Hepatocyte (in vitro differentiated cells): ENCODE data around the gene GALNT5. TPM values are rescaled to one million over a fixed set of nuclear protein-coding genes. Genes with fewer than 3 reads are reported as not detected.

ENCODE experiments used
- DNase-seq: peaks from one replicate; pipeline ENCODE4 v3.0.0-alpha.2; 2016; ENCODE audit warnings: low spot score
- H2AFZ ChIP-seq: fragments of 200-600 bp; sonication (generic); 2 replicates; pipeline ENCODE4 v1.6.0; 2016; ENCODE audit warnings: antibody characterized with exemption, mild to moderate bottlenecking
- H3K27ac ChIP-seq: fragments of 200-600 bp; sonication (generic); 2 replicates; pipeline ENCODE4 v1.5.1; 2016; ENCODE audit warnings: mild to moderate bottlenecking
- H3K27me3 ChIP-seq: fragments of 200-600 bp; sonication (generic); 2 replicates; pipeline ENCODE4 v1.6.1; 2016
- H3K36me3 ChIP-seq: fragments of 200-600 bp; sonication (generic); replicated peaks from 2 replicates; pipeline ENCODE4 v1.5.1; 2016; ENCODE audit warnings: low read depth; ENCODE audit not compliant: insufficient read depth
- H3K4me1 ChIP-seq: fragments of 200-600 bp; sonication (generic); 2 replicates; pipeline ENCODE4 v1.5.1; 2016; ENCODE audit warnings: mild to moderate bottlenecking, moderate library complexity; ENCODE audit not compliant: insufficient read depth
- H3K4me2 ChIP-seq: fragments of 200-600 bp; sonication (generic); 2 replicates; pipeline ENCODE4 v1.6.0; 2016
- H3K4me3 ChIP-seq: fragments of 200-600 bp; sonication (generic); 2 replicates; pipeline ENCODE4 v1.5.1; 2016; ENCODE audit warnings: mild to moderate bottlenecking
- H3K79me2 ChIP-seq: fragments of 200-600 bp; sonication (generic); 2 replicates; pipeline ENCODE4 v1.6.0; 2017; ENCODE audit warnings: mild to moderate bottlenecking
- H3K9me2 ChIP-seq: fragments of 200-600 bp; sonication (generic); replicated peaks from 2 replicates; pipeline ENCODE4 v1.6.0; 2017; ENCODE audit warnings: mild to moderate bottlenecking; ENCODE audit not compliant: insufficient read depth
- H3K9me3 ChIP-seq: fragments of 200-600 bp; sonication (generic); 2 replicates; pipeline ENCODE4 v1.5.1; 2016; ENCODE audit warnings: low read depth, mild to moderate bottlenecking
- H4K20me1 ChIP-seq: fragments of 200-600 bp; sonication (generic); 2 replicates; pipeline ENCODE4 v1.6.0; 2016; ENCODE audit warnings: mild to moderate bottlenecking; ENCODE audit not compliant: insufficient read depth, poor library complexity, severe bottlenecking
- CTCF ChIP-seq: fragments of 200-600 bp; sonication (generic); IDR thresholded peaks from 2 replicates; pipeline ENCODE4 v1.5.1; 2016; ENCODE audit warnings: antibody characterized with exemption, mild to moderate bottlenecking; ENCODE audit not compliant: poor library complexity
- EZH2 ChIP-seq: fragments of 200-600 bp; sonication (generic); IDR thresholded peaks from 2 replicates; pipeline ENCODE4 v1.6.1; 2016; ENCODE audit warnings: antibody characterized with exemption, mild to moderate bottlenecking, borderline replicate concordance
- EZH2phosphoT487 ChIP-seq: fragments of 200-600 bp; sonication (generic); IDR thresholded peaks from one replicate; pipeline ENCODE4 v1.6.1; 2018; ENCODE audit warnings: antibody characterized with exemption, mild to moderate bottlenecking, low read depth, moderate library complexity; ENCODE audit not compliant: unreplicated experiment, severe bottlenecking
- WGBS: methylation state at CpG from one replicate; pipeline ENCODE4 v1.1.6; 2016; ENCODE audit warnings: low lambda C conversion rate; ENCODE audit errors: missing lambda C conversion rate; 5-methylcytosine and 5-hydroxymethylcytosine counted together
- polyA plus RNA-seq: library from polyadenylated mRNA; unstranded; fragments of >200 nt; fragmentation: Nextera tagmentation; extraction: Ambion mirVana; gene quantifications from 2 replicates; pipeline ENCODE4 v1.2.1, GENCODE V29; 2016
- total RNA-seq: library from RNA; depleted of rRNA; stranded (reverse); fragments of >200 nt; gene quantifications from 2 replicates; pipeline ENCODE4 v1.2.3, GENCODE V29; 2014

Gene GALNT5
- total and polyA plus RNA-seq, 2 experiments from 2014 or later = 6.0 to 16.3 TPM

GRCh38 chr2:157217409-157217808 lies 40.1 kb upstream of the GALNT5 start:
- no peak overlapping the region for H3K4me2 ChIP-seq
- DNase-seq = no peak
- H3K9me2 ChIP-seq = no peaks in the 10 kb centered on the region
- no peaks in the 10 kb centered on the region for H3K27me3 ChIP-seq
- no peaks in the 10 kb centered on the region for H3K9me3 ChIP-seq
- no peak overlapping the region for H2AFZ ChIP-seq
- no peak overlapping the region for H3K27ac ChIP-seq
- no peaks in the 10 kb centered on the region for H4K20me1 ChIP-seq
- H3K36me3 ChIP-seq = no peaks in the 10 kb centered on the region
- TF ChIP-seq CTCF = no peak
- no peak for TF ChIP-seq EZH2phosphoT487
- TF ChIP-seq EZH2 = no peak
- no peaks in the 10 kb centered on the region for H3K79me2 ChIP-seq
- no peaks in the 10 kb centered on the region for H3K4me1 ChIP-seq
- 91% methylated on average over 2 of the region's 2 CpGs for WGBS
- no peak overlapping the region for H3K4me3 ChIP-seq

GRCh38 chr2:157218911-157219310 lies 38.6 kb upstream of the GALNT5 start:
- no peak for TF ChIP-seq EZH2phosphoT487
- H3K36me3 ChIP-seq = no peaks in the 10 kb centered on the region
- no peak overlapping the region for H3K27ac ChIP-seq
- no peaks in the 10 kb centered on the region for H3K27me3 ChIP-seq
- H2AFZ ChIP-seq = no peak overlapping the region
- 80% methylated on average over 2 of the region's 2 CpGs for WGBS
- DNase-seq = no peak
- H3K4me1 ChIP-seq = no peaks in the 10 kb centered on the region
- H3K79me2 ChIP-seq = no peaks in the 10 kb centered on the region
- no peaks in the 10 kb centered on the region for H3K9me3 ChIP-seq
- H3K9me2 ChIP-seq = no peaks in the 10 kb centered on the region
- H3K4me3 ChIP-seq = no peak overlapping the region
- H4K20me1 ChIP-seq = no peaks in the 10 kb centered on the region
- no peak overlapping the region for H3K4me2 ChIP-seq

GRCh38 chr2:157220502-157220901 lies 37.0 kb upstream of the GALNT5 start:
- Histone ChIP-seq H3K27ac (no peak overlapping the region), H4K20me1 (no peaks in the 10 kb centered on the region), H2AFZ (no peak overlapping the region), H3K9me3 (no peaks in the 10 kb centered on the region), H3K36me3 (no peaks in the 10 kb centered on the region), H3K4me3 (no peak overlapping the region), H3K4me1 (no peaks in the 10 kb centered on the region), H3K27me3 (no peaks in the 10 kb centered on the region), H3K9me2 (no peaks in the 10 kb centered on the region), H3K4me2 (no peak overlapping the region), H3K79me2 (no peaks in the 10 kb centered on the region)
- TF ChIP-seq EZH2 = no peak
- TF ChIP-seq CTCF = no peak
- TF ChIP-seq EZH2phosphoT487 = no peak
- no peak for DNase-seq
- 79% methylated on average over 1 of the region's 1 CpG for WGBS

GRCh38 chr2:157221394-157221988 lies 36.0 kb upstream of the GALNT5 start:
- no peak for TF ChIP-seq EZH2phosphoT487
- no peak for TF ChIP-seq CTCF
- no peak for TF ChIP-seq EZH2
- Histone ChIP-seq H3K79me2 (no peaks in the 10 kb centered on the region), H2AFZ (no peak overlapping the region), H3K4me3 (no peak overlapping the region), H3K36me3 (no peaks in the 10 kb centered on the region), H4K20me1 (no peaks in the 10 kb centered on the region), H3K4me2 (no peak overlapping the region), H3K9me2 (no peaks in the 10 kb centered on the region), H3K27ac (no peak overlapping the region), H3K4me1 (no peaks in the 10 kb centered on the region), H3K27me3 (no peaks in the 10 kb centered on the region), H3K9me3 (no peaks in the 10 kb centered on the region)
- WGBS = 87% methylated on average over 2 of the region's 2 CpGs
- DNase-seq = no peak
